Keratinocyte (primary cell): ENCODE measurements around the gene MYOM1. TPM values are rescaled to one million over a fixed set of nuclear protein-coding genes. Genes with fewer than 3 reads are reported as not detected.

Experiments used
- DNase-seq: peaks from one replicate; pipeline ENCODE4 v3.0.0-alpha.2; 2011; ENCODE audit warnings: low read depth, missing footprints, low spot score
- FAIRE-seq: peaks from 2 replicates; lab custom pipeline; 2011; peaks lifted over from hg19 to GRCh38; lab: Jason Lieb, UNC
- H2AFZ ChIP-seq: 2 replicates; pipeline ENCODE4 v1.6.0; 2012; ENCODE audit warnings: low read length, control low read depth, inconsistent platforms; ENCODE audit not compliant: control insufficient read depth
- H3K27ac ChIP-seq: 2 replicates; pipeline ENCODE4 v1.5.1; 2011; ENCODE audit warnings: low read length; ENCODE audit not compliant: control insufficient read depth, insufficient read depth
- H3K27me3 ChIP-seq: 3 replicates; pipeline ENCODE4 v1.6.0; 2011; ENCODE audit warnings: low read length; ENCODE audit not compliant: control insufficient read depth, insufficient read depth; ENCODE audit errors: extremely low read depth
- H3K36me3 ChIP-seq, 2 experiments: 2 replicates in 1 of 2; 3 replicates in 1 of 2; pipeline ENCODE4 v1.5.1; 2011; ENCODE audit warnings: low read length in 2 of 2, mild to moderate bottlenecking in 1 of 2; ENCODE audit not compliant: control insufficient read depth in 2 of 2, insufficient read depth in 2 of 2; ENCODE audit errors: extremely low read depth in 1 of 2
- H3K4me1 ChIP-seq: 3 replicates; pipeline ENCODE4 v1.5.1; 2011; ENCODE audit warnings: low read length; ENCODE audit not compliant: control insufficient read depth, insufficient read depth; ENCODE audit errors: extremely low read depth
- H3K4me2 ChIP-seq: 3 replicates; pipeline ENCODE4 v1.6.0; 2011; ENCODE audit warnings: low read depth, low read length; ENCODE audit not compliant: control insufficient read depth, insufficient read depth; ENCODE audit errors: extremely low read depth
- H3K4me3 ChIP-seq, 3 experiments: fragments of 200-600 bp in 1 of 3; sonication (generic) in 1 of 3; 2 replicates in 2 of 3; 3 replicates in 1 of 3; pipeline ENCODE4 v1.5.1; 2011 to 2016; ENCODE audit warnings: low read length in 3 of 3, mild to moderate bottlenecking in 3 of 3, control low read depth in 2 of 3, inconsistent platforms in 1 of 3, low read depth in 1 of 3, mixed read lengths in 1 of 3, mixed run types in 1 of 3, moderate library complexity in 1 of 3; ENCODE audit not compliant: control insufficient read depth in 2 of 3, insufficient read depth in 2 of 3; ENCODE audit errors: extremely low read depth in 1 of 3
- H3K79me2 ChIP-seq: 2 replicates; pipeline ENCODE4 v1.6.0; 2012; ENCODE audit warnings: low read length; ENCODE audit not compliant: control insufficient read depth, insufficient read depth
- H3K9ac ChIP-seq: 3 replicates; pipeline ENCODE4 v1.6.0; 2011; ENCODE audit warnings: low read length; ENCODE audit not compliant: control insufficient read depth, insufficient read depth; ENCODE audit errors: extremely low read depth
- H3K9me1 ChIP-seq: 3 replicates; pipeline ENCODE4 v1.6.0; 2011; ENCODE audit warnings: low read length; ENCODE audit not compliant: control insufficient read depth, insufficient read depth; ENCODE audit errors: extremely low read depth
- H3K9me3 ChIP-seq: 2 replicates; pipeline ENCODE4 v1.5.1; 2012; ENCODE audit warnings: low read depth, low read length; ENCODE audit not compliant: control insufficient read depth
- H4K20me1 ChIP-seq: 3 replicates; pipeline ENCODE4 v1.6.0; 2011; ENCODE audit warnings: low read length; ENCODE audit not compliant: control insufficient read depth, insufficient read depth; ENCODE audit errors: extremely low read depth
- CTCF ChIP-seq, 3 experiments: IDR thresholded peaks in 1 of 3; conservative IDR thresholded peaks in 1 of 3; optimal IDR thresholded peaks in 1 of 3; 2 replicates in 2 of 3; 3 replicates in 1 of 3; pipeline versions ENCODE3 to v1.5.1; 2011; ENCODE audit warnings: low read length in 3 of 3, mild to moderate bottlenecking in 3 of 3, moderate library complexity in 2 of 3, control low read depth in 1 of 3, inconsistent platforms in 1 of 3; ENCODE audit not compliant: insufficient read depth in 2 of 3; ENCODE audit errors: extremely low read depth in 1 of 3
- EZH2 ChIP-seq: IDR thresholded peaks from one replicate; pipeline ENCODE4 v1.6.1; 2012; ENCODE audit warnings: inconsistent platforms, mild to moderate bottlenecking, low read length, moderate library complexity
- dilution Hi-C: fragments of 300-500 bp; cut with MboI; formaldehyde crosslinking; loops from one replicate; pipeline ENCODE4 v1.7.0; 2020; ENCODE audit warnings: low sequenced_read_pairs; ENCODE audit not compliant: extremely low pct_ligation_motif_present
- polyA plus RNA-seq, 5 experiments: library from polyadenylated mRNA; depleted of rRNA in 3 of 5; stranded (reverse) in 3 of 5; stranded (forward) in 1 of 5; unstranded in 1 of 5; fragments of >200 nt; gene quantifications; 1 replicate in 1 of 5; 2 replicates in 3 of 5; 3 replicates in 1 of 5; pipeline versions ENCODE4 v1.2.1 to v1.2.3, GENCODE V29; 2011 to 2012; ENCODE audit warnings: missing spikeins in 2 of 5, low read depth in 1 of 5, low replicate concordance in 1 of 5

Gene MYOM1
- polyA plus RNA-seq, 1 donor (not counting 4 experiments of a cell fraction or from before 2014, with no cell fraction given), result 0.03 TPM

GRCh38 chr18:3268306-3268705 is 48.5 kb upstream of the MYOM1 start:
- Histone ChIP-seq H3K4me2 (peak overlapping the region; percentile 77), H3K4me1 (peaks cover 61% of the 10 kb centered on the region), H3K36me3 (peaks cover 3 to 10% of the 10 kb centered on the region in 2 experiments), H3K79me2 (peaks cover 100% of the 10 kb centered on the region), H3K9me3 (no peaks in the 10 kb centered on the region), H3K9me1 (peaks cover 18% of the 10 kb centered on the region), H3K4me3 (no peak overlapping the region), H2AFZ (no peak overlapping the region), H3K27me3 (no peaks in the 10 kb centered on the region), H4K20me1 (peaks cover 80% of the 10 kb centered on the region), H3K27ac (peak overlapping the region; percentile 56), H3K9ac (no peak overlapping the region)
- dilution Hi-C loops, result no loop called here
- FAIRE-seq (no peak), DNase-seq (no peak)
- TF ChIP-seq CTCF (optimal IDR thresholded peaks at IDR 0.05 in 1 of 3, IDR thresholded peaks at IDR 0.05 in 1 of 3, conservative IDR thresholded peaks at IDR 0.05 in 1 of 3; ENCODE audit: extremely low read depth in 1 of 3, insufficient read depth in 2 of 3, low read length in 3 of 3), result no peak
- TF ChIP-seq EZH2, result no peak

GRCh38 chr18:3266062-3266608 is 46.4 kb upstream of the MYOM1 start:
- peaks cover 75% of the 10 kb centered on the region for H4K20me1 ChIP-seq
- peak overlapping the region in 2 of 3 experiments; percentile 46 to 58 for H3K4me3 ChIP-seq
- peak overlapping the region; percentile 96 for H3K4me2 ChIP-seq
- peak overlapping the region; percentile 37 for H3K9ac ChIP-seq
- no peaks in the 10 kb centered on the region for H3K27me3 ChIP-seq
- peak overlapping the region; percentile 78 for H3K27ac ChIP-seq
- TF ChIP-seq CTCF (optimal IDR thresholded peaks at IDR 0.05 in 1 of 3, IDR thresholded peaks at IDR 0.05 in 1 of 3, conservative IDR thresholded peaks at IDR 0.05 in 1 of 3; ENCODE audit: extremely low read depth in 1 of 3, insufficient read depth in 2 of 3, low read length in 3 of 3) (no peak), EZH2 (no peak)
- H3K79me2 ChIP-seq, result peaks cover 92% of the 10 kb centered on the region
- no peak for FAIRE-seq
- H3K4me1 ChIP-seq, result peaks cover 61% of the 10 kb centered on the region
- dilution Hi-C loops, result no loop called here
- DNase-seq, result no peak
- peaks cover 18% of the 10 kb centered on the region for H3K9me1 ChIP-seq
- H3K36me3 ChIP-seq, result peaks cover 0 to 10% of the 10 kb centered on the region in 2 experiments
- H3K9me3 ChIP-seq, result no peaks in the 10 kb centered on the region
- no peak overlapping the region for H2AFZ ChIP-seq
